Stomach (tissue), 9 donors: ENCODE results near the gene MYBPC2. TPM values are rescaled to one million over a fixed set of nuclear protein-coding genes. Genes with fewer than 3 reads are reported as not detected.

ENCODE experiments used
- DNase-seq, 2 donors: peaks; one replicate each; pipeline versions ENCODE4 v3.0.0 to v3.0.0-alpha.2; 2013 to 2019
- H3K27ac ChIP-seq, 5 donors: fragments of 200-600 bp in 4 of 5; sonication (generic) in 4 of 5; one replicate each; pipeline ENCODE4 v1.5.1; 2013 to 2019; ENCODE audit warnings: mild to moderate bottlenecking in 1 of 5, moderate library complexity in 1 of 5
- H3K27me3 ChIP-seq, 3 donors: fragments of 200-600 bp; sonication (generic); one replicate each; pipeline ENCODE4 v1.5.1; 2017 to 2019; ENCODE audit warnings: mixed run types in 1 of 3
- H3K36me3 ChIP-seq, 4 donors: fragments of 200-600 bp; sonication (generic); 1 replicate in 3 of 4; 2 replicates in 1 of 4; pipeline ENCODE4 v1.5.1; 2016 to 2019
- H3K4me1 ChIP-seq, 4 donors: fragments of 200-600 bp; sonication (generic); one replicate each; pipeline ENCODE4 v1.5.1; 2016 to 2019
- H3K4me3 ChIP-seq, 4 donors: fragments of 200-600 bp; sonication (generic) in 3 of 4; one replicate each; pipeline ENCODE4 v1.5.1; 2016 to 2019; ENCODE audit warnings: mild to moderate bottlenecking in 1 of 4
- H3K9me3 ChIP-seq, 4 donors: fragments of 200-600 bp; sonication (generic); one replicate each; pipeline ENCODE4 v1.5.1; 2016 to 2019
- EP300 ChIP-seq: sonication (generic); formaldehyde crosslinking; IDR thresholded peaks from one replicate; pipeline ENCODE4 v1.6.1; 2017; ENCODE audit warnings: antibody characterized with exemption
- POLR2A ChIP-seq, 4 donors: fragments of 450-650 bp; IDR thresholded peaks; one replicate each; pipeline ENCODE4 v1.6.1; 2016; ENCODE audit warnings: antibody characterized with exemption in 4 of 4, control low read depth in 2 of 4, mild to moderate bottlenecking in 1 of 4, moderate library complexity in 1 of 4
- POLR2AphosphoS5 ChIP-seq, 3 donors: sonication (generic); formaldehyde crosslinking; IDR thresholded peaks; one replicate each; pipeline ENCODE4 v1.6.1; 2016; ENCODE audit warnings: antibody characterized with exemption in 3 of 3
- WGBS, 5 donors: extraction: QIAGEN DNeasy Blood & Tissue Kit in 3 of 5; methylation state at CpG; one replicate each; pipeline versions ENCODE4 v1.1.5 to v1.1.7; 2013 to 2018; 5-methylcytosine and 5-hydroxymethylcytosine counted together
- intact Hi-C: fragments of 100-400 bp; cut with DNase I; formaldehyde crosslinking; loops from one replicate; pipeline ENCODE4 v1.15.1; 2023; ENCODE audit warnings: low total_unique reads
- polyA plus RNA-seq, 3 donors: library from polyadenylated mRNA; stranded (reverse); fragments of 200-250 nt; gene quantifications; one replicate each; pipeline ENCODE4 v1.2.3, GENCODE V29; 2013
- total RNA-seq, 5 donors: library from RNA; depleted of rRNA; stranded (reverse); fragments of >200 nt; gene quantifications; one replicate each; pipeline versions ENCODE4 v1.1.0 to v1.2.3, GENCODE V29; 2014 to 2016
- TF ChIP-seq, protein P1 (sequence below), 7 experiments: fragments of 450-650 bp in 4 of 7; fragments of 200-600 bp in 3 of 7; sonication (generic) in 3 of 7; IDR thresholded peaks; one replicate each; pipeline ENCODE4 v1.5.1; 2016 to 2019; ENCODE audit warnings: antibody characterized with exemption in 7 of 7, control low read depth in 2 of 7, mild to moderate bottlenecking in 1 of 7
- donor health status: healthy with polysubstance abuse.
- donor health status: Bipolar disorder and iron deficiency.
- donor health status: healthy.

The MYBPC2 gene
- total and polyA plus RNA-seq, 8 donors: 0.10 to 0.31 TPM; not detected in 6

DNA sequence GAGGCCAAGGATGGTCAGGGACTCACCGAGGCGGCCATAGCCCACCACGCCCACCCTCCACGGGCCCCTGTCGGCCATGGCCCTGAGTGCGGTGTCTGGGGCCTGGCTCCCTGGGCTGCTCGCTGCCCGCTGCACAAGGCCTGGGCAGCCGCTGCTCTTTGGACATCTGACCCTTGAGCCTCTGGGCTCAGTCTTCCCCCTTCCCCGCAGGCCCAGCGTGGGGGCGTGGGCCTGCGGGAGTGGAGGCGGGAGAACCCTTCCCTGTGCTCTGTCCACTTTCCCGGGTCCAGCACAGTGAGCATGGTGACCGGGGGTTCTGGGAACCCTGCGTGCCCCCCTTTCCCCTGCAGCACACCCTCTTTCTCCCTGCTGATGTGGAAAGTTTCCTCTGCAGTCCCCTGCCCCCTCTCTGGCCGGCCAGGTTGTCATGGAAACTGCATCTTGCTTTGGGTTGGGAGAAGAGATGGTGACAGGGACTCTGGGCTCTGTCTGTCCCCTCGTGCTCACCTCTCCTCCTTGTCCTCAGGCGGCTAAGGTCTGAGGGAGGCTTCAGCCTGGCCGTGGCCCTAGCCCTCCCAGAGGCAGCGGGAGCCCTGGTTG is 81.2 kb downstream of the MYBPC2 start, which contains the start of gene ASPDH:
TSS of gene ASPDH (minus strand) at position 168 of the 600 bp plus-strand sequence. CDS start at position 78, 90 bp downstream.
- H3K4me3 ChIP-seq: no peak within 1 kb of the TSS

GRCh38 chr19:50514346-50515167 is 81.9 kb downstream of the MYBPC2 start:
- Histone ChIP-seq H3K9me3 (no peaks in the 10 kb centered on the region), H3K4me3 (no peak overlapping the region), H3K27me3 (peaks cover 0 to 15% (median 6%) of the 10 kb centered on the region in 3 donors), H3K27ac (no peak overlapping the region), H3K36me3 (peaks cover 0 to 17% (median 2%) of the 10 kb centered on the region in 4 donors), H3K4me1 (peaks cover 5 to 22% (median 20%) of the 10 kb centered on the region in 4 donors)
- peak in 1 of 2 donors; percentile 68 for DNase-seq
- intact Hi-C loops: no loop called here
- 38 to 47% (median 40%) methylated on average over 35 to 38 of the region's 38 CpGs for WGBS, 5 donors
- TF ChIP-seq, protein P1, sequence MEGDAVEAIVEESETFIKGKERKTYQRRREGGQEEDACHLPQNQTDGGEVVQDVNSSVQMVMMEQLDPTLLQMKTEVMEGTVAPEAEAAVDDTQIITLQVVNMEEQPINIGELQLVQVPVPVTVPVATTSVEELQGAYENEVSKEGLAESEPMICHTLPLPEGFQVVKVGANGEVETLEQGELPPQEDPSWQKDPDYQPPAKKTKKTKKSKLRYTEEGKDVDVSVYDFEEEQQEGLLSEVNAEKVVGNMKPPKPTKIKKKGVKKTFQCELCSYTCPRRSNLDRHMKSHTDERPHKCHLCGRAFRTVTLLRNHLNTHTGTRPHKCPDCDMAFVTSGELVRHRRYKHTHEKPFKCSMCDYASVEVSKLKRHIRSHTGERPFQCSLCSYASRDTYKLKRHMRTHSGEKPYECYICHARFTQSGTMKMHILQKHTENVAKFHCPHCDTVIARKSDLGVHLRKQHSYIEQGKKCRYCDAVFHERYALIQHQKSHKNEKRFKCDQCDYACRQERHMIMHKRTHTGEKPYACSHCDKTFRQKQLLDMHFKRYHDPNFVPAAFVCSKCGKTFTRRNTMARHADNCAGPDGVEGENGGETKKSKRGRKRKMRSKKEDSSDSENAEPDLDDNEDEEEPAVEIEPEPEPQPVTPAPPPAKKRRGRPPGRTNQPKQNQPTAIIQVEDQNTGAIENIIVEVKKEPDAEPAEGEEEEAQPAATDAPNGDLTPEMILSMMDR (IDR thresholded peaks at IDR 0.05): no peak
- TF ChIP-seq EP300 (no peak), POLR2AphosphoS5 (IDR thresholded peaks at IDR 0.05) (no peak), POLR2A (IDR thresholded peaks at IDR 0.05) (no peak)

More for the DNA sequence above, 81.2 kb downstream of the MYBPC2 start, which contains the start of gene ASPDH:
- Histone ChIP-seq H3K36me3 (peaks cover 0 to 15% (median 2%) of the 10 kb centered on the region in 4 donors), H3K27me3 (peaks cover 0 to 15% (median 6%) of the 10 kb centered on the region in 3 donors), H3K9me3 (no peaks in the 10 kb centered on the region), H3K4me1 (peaks cover 5 to 22% (median 20%) of the 10 kb centered on the region in 4 donors), H3K27ac (no peak within 1 kb of the TSS)
- intact Hi-C loops: no loop called here
- no peak for DNase-seq
- TF ChIP-seq EP300 (no peak), POLR2AphosphoS5 (IDR thresholded peaks at IDR 0.05) (no peak), POLR2A (IDR thresholded peaks at IDR 0.05) (no peak)
- TF ChIP-seq, protein P1 (IDR thresholded peaks at IDR 0.05): no peak
- WGBS, 5 donors: 32 to 44% (median 39%) methylated on average over 19 to 22 of the region's 22 CpGs

- TF ChIP-seq, protein P1 (IDR thresholded peaks at IDR 0.05): no peak
- no peak for TF ChIP-seq EP300
- no peak for TF ChIP-seq POLR2A (IDR thresholded peaks at IDR 0.05)
- no peak for TF ChIP-seq POLR2AphosphoS5 (IDR thresholded peaks at IDR 0.05)
- no peaks in the 10 kb centered on the region for H3K9me3 ChIP-seq
- peaks cover 3 to 18% (median 17%) of the 10 kb centered on the region in 4 donors for H3K4me1 ChIP-seq
- intact Hi-C loops: no loop called here
- no peak overlapping the region for H3K4me3 ChIP-seq
- DNase-seq: no peak
- 71 to 80% (median 76%) methylated on average over 7 to 11 of the region's 11 CpGs for WGBS, 5 donors
- H3K27ac ChIP-seq: no peak overlapping the region
- H3K36me3 ChIP-seq: peaks cover 0 to 17% (median 2%) of the 10 kb centered on the region in 4 donors
- H3K27me3 ChIP-seq: peaks cover 0 to 15% (median 6%) of the 10 kb centered on the region in 3 donors
These were observed 82.5 kb downstream of the MYBPC2 start for GRCh38 chr19:50515168-50515561.

Other genes starting within 250 kb of the MYBPC2 start
- gene MYH14, start 229.3 kb upstream of the MYBPC2 start, total RNA-seq: 100 to 1,000 TPM in 1 of 5 donors, 10 to 100 TPM in 4; 21.6 to 392 (median 62.5) TPM
- 10 to 100 TPM; 23.7 to 54.2 (median 27.9) TPM for gene MYH14, start 229.3 kb upstream of the MYBPC2 start, polyA plus RNA-seq
- gene KCNC3, start 103.5 kb upstream of the MYBPC2 start, total RNA-seq: 1 to 10 TPM in 2 of 5 donors, under 1 TPM in 2, not detected in 1; 0.37 to 2.3 (median 0.95) TPM
- gene KCNC3, start 103.5 kb upstream of the MYBPC2 start, polyA plus RNA-seq: under 1 TPM in 2 of 3 donors, not detected in 1; 0.25 to 0.31 TPM
- gene NAPSA, start 67.3 kb upstream of the MYBPC2 start, total RNA-seq: 10 to 100 TPM in 1 of 5 donors, 1 to 10 TPM in 1, under 1 TPM in 1, not detected in 2; 0.18 to 87.5 (median 1.2) TPM
- 1 to 10 TPM in 2 of 3 donors, under 1 TPM in 1; 0.50 to 2.8 (median 2.6) TPM for gene NAPSA, start 67.3 kb upstream of the MYBPC2 start, polyA plus RNA-seq
- gene NR1H2, start 56.4 kb upstream of the MYBPC2 start, total RNA-seq: 100 to 1,000 TPM in 3 of 5 donors, 10 to 100 TPM in 2; 47.4 to 241 (median 110) TPM
- gene NR1H2, start 56.4 kb upstream of the MYBPC2 start, polyA plus RNA-seq: 10 to 100 TPM; 55.2 to 70.4 (median 60.5) TPM
- 10 to 100 TPM; 11.4 to 98.0 (median 17.9) TPM for gene POLD1, start 48.5 kb upstream of the MYBPC2 start, total RNA-seq
- gene POLD1, start 48.5 kb upstream of the MYBPC2 start, polyA plus RNA-seq: 10 to 100 TPM; 29.3 to 45.3 (median 35.2) TPM
- 10 to 100 TPM in 1 of 5 donors, under 1 TPM in 2, not detected in 2; 0.55 to 53.3 (median 0.58) TPM for gene SPIB, start 14.0 kb upstream of the MYBPC2 start, total RNA-seq
- gene SPIB, start 14.0 kb upstream of the MYBPC2 start, polyA plus RNA-seq: 1 to 10 TPM in 1 of 3 donors, under 1 TPM in 2; 0.19 to 1.9 (median 0.31) TPM
- 100 to 1,000 TPM in 1 of 5 donors, 10 to 100 TPM in 4; 30.8 to 284 (median 61.5) TPM for gene EMC10, start 43.6 kb downstream of the MYBPC2 start, total RNA-seq
- gene EMC10, start 43.6 kb downstream of the MYBPC2 start, polyA plus RNA-seq: 10 to 100 TPM; 33.5 to 63.2 (median 53.7) TPM
- gene GARIN5A, start 44.0 kb downstream of the MYBPC2 start, total RNA-seq: under 1 TPM in 3 of 5 donors, not detected in 2; 0.55 to 0.87 (median 0.58) TPM
- gene GARIN5A, start 44.0 kb downstream of the MYBPC2 start, polyA plus RNA-seq: 1 to 10 TPM; 1.9 to 3.1 (median 2.1) TPM
- gene JOSD2, start 78.3 kb downstream of the MYBPC2 start, total RNA-seq: 10 to 100 TPM in 3 of 5 donors, 1 to 10 TPM in 1, not detected in 1; 9.9 to 61.0 (median 14.5) TPM
- 10 to 100 TPM; 68.4 to 79.4 (median 68.5) TPM for gene JOSD2, start 78.3 kb downstream of the MYBPC2 start, polyA plus RNA-seq
- not detected for gene ASPDH, start 81.0 kb downstream of the MYBPC2 start, total RNA-seq
- gene ASPDH, start 81.0 kb downstream of the MYBPC2 start, polyA plus RNA-seq: not detected
- gene LRRC4B, start 135.5 kb downstream of the MYBPC2 start, total RNA-seq: 1 to 10 TPM in 3 of 5 donors, under 1 TPM in 1, not detected in 1; 0.45 to 4.4 (median 2.2) TPM
- gene LRRC4B, start 135.5 kb downstream of the MYBPC2 start, polyA plus RNA-seq: 1 to 10 TPM; 1.2 to 1.5 (median 1.5) TPM
- gene SYT3, start 207.0 kb downstream of the MYBPC2 start, total RNA-seq: 1 to 10 TPM in 1 of 5 donors, under 1 TPM in 1, not detected in 3; 0.14 to 1.3 TPM
- gene SYT3, start 207.0 kb downstream of the MYBPC2 start, polyA plus RNA-seq: under 1 TPM in 1 of 3 donors, not detected in 2; 0.13 TPM
- not detected for gene C19orf81, start 216.6 kb downstream of the MYBPC2 start, total RNA-seq
- 1 to 10 TPM in 1 of 3 donors, not detected in 2; 2.3 TPM for gene C19orf81, start 216.6 kb downstream of the MYBPC2 start, polyA plus RNA-seq